Endothelial cell of umbilical vein (primary cell): ENCODE measurements around the gene ENTPD3. TPM values are rescaled to one million over a fixed set of nuclear protein-coding genes. Genes with fewer than 3 reads are reported as not detected.

Experiments used
- BruUV-seq: library from RNA; stranded (reverse); fragments of 400-500 nt; replicated peaks from 2 replicates; lab custom pipeline; 2021; lab: Mats Ljungman, UMichigan
- CTCF ChIA-PET: fragments of 300-600, 350-600 bp; sonication (Branson Sonifier 250); formaldehyde crosslinking; loops from one replicate; lab custom pipeline; 2021; ENCODE audit warnings: antibody characterized with exemption, inconsistent platforms; lab: Charles Lee
- POLR2A ChIA-PET: fragments of 300-600, 350-600 bp; sonication (Branson Sonifier 250); formaldehyde crosslinking; loops from one replicate; lab custom pipeline; 2021; ENCODE audit warnings: antibody characterized with exemption, inconsistent platforms; lab: Charles Lee
- DNase-seq: peaks from one replicate; pipeline ENCODE4 v3.0.0-alpha.2; 2011; ENCODE audit warnings: low read depth, low spot score
- FAIRE-seq: peaks from 2 replicates; lab custom pipeline; 2011; peaks lifted over from hg19 to GRCh38; lab: Jason Lieb, UNC
- H2AFZ ChIP-seq: 2 replicates; pipeline ENCODE4 v1.6.0; 2012; ENCODE audit warnings: low read depth, low read length, control low read depth, inconsistent platforms
- H3K27ac ChIP-seq: 2 replicates; pipeline ENCODE4 v1.5.1; 2011; ENCODE audit warnings: low read depth, mild to moderate bottlenecking, control low read depth, low read length, moderate library complexity; ENCODE audit not compliant: insufficient read depth
- H3K27me3 ChIP-seq, 2 experiments: 2 replicates each; pipeline versions ENCODE4 v1.6.0 to v1.6.1; 2011; ENCODE audit warnings: low read length in 2 of 2, mixed read lengths in 1 of 2; ENCODE audit not compliant: control insufficient read depth in 2 of 2, insufficient read depth in 2 of 2
- H3K36me3 ChIP-seq, 2 experiments: 2 replicates in 1 of 2; 3 replicates in 1 of 2; pipeline ENCODE4 v1.5.1; 2011; ENCODE audit warnings: low read length in 2 of 2, mild to moderate bottlenecking in 1 of 2, moderate library complexity in 1 of 2; ENCODE audit not compliant: control insufficient read depth in 2 of 2, insufficient read depth in 2 of 2; ENCODE audit errors: extremely low read depth in 1 of 2
- H3K4me1 ChIP-seq: 3 replicates; pipeline ENCODE4 v1.5.1; 2011; ENCODE audit warnings: mild to moderate bottlenecking, low read length; ENCODE audit not compliant: control insufficient read depth, insufficient read depth; ENCODE audit errors: extremely low read depth
- H3K4me2 ChIP-seq: 2 replicates; pipeline ENCODE4 v1.6.1; 2011; ENCODE audit warnings: low read length, control low read depth, mixed read lengths; ENCODE audit not compliant: insufficient read depth
- H3K4me3 ChIP-seq, 3 experiments: fragments of 200-600 bp in 1 of 3; sonication (generic), shearing (Covaris generic) in 1 of 3; replicated peaks in 1 of 3; 2 replicates each; pipeline ENCODE4 v1.5.1; 2011 to 2016; ENCODE audit warnings: control low read depth in 3 of 3, low read length in 3 of 3, mild to moderate bottlenecking in 2 of 3, inconsistent platforms in 1 of 3, low read depth in 1 of 3, moderate library complexity in 1 of 3; ENCODE audit not compliant: insufficient read depth in 1 of 3
- H3K79me2 ChIP-seq: 2 replicates; pipeline ENCODE4 v1.6.0; 2012; ENCODE audit warnings: low read length, inconsistent platforms; ENCODE audit not compliant: control insufficient read depth, insufficient read depth
- H3K9ac ChIP-seq: replicated peaks from 2 replicates; pipeline ENCODE3; 2011; ENCODE audit warnings: low read length, control low read depth; ENCODE audit not compliant: insufficient read depth; ENCODE audit errors: extremely low read depth
- H3K9me1 ChIP-seq: replicated peaks from 3 replicates; pipeline ENCODE4 v1.6.0; 2011; ENCODE audit warnings: mild to moderate bottlenecking, low read length; ENCODE audit not compliant: control insufficient read depth, insufficient read depth; ENCODE audit errors: extremely low read depth
- H3K9me3 ChIP-seq: replicated peaks from 2 replicates; pipeline ENCODE4 v1.5.1; 2012; ENCODE audit warnings: low read length, inconsistent platforms; ENCODE audit not compliant: control insufficient read depth, insufficient read depth
- H4K20me1 ChIP-seq: replicated peaks from 2 replicates; pipeline ENCODE3; 2011; ENCODE audit warnings: mild to moderate bottlenecking, low read length; ENCODE audit not compliant: control insufficient read depth, insufficient read depth; ENCODE audit errors: extremely low read depth
- CTCF ChIP-seq, 2 donors: IDR thresholded peaks; 1 replicate in 1 of 2; 2 replicates in 1 of 2; pipeline ENCODE4 v1.5.1; 2011; ENCODE audit warnings: low read length in 2 of 2, mild to moderate bottlenecking in 2 of 2, moderate library complexity in 2 of 2, control low read depth in 1 of 2, inconsistent platforms in 1 of 2, low read depth in 1 of 2; ENCODE audit not compliant: insufficient read depth in 1 of 2; ENCODE audit errors: extremely low read depth in 1 of 2
- EZH2 ChIP-seq: IDR thresholded peaks from 2 replicates; pipeline ENCODE4 v1.6.1; 2012; ENCODE audit warnings: borderline replicate concordance, low read depth, mild to moderate bottlenecking, moderate library complexity, low read length, inconsistent platforms; ENCODE audit not compliant: severe bottlenecking
- FOS ChIP-seq: IDR thresholded peaks from 2 replicates; pipeline ENCODE4 v1.6.1; 2011; ENCODE audit warnings: mild to moderate bottlenecking, low read length, moderate library complexity, borderline replicate concordance; ENCODE audit not compliant: insufficient read depth
- GATA2 ChIP-seq: IDR thresholded peaks from 2 replicates; pipeline ENCODE4 v1.7.0; 2011; ENCODE audit warnings: low read depth, mild to moderate bottlenecking, moderate library complexity, mixed read lengths, low read length; ENCODE audit not compliant: insufficient read length, insufficient read depth
- JUN ChIP-seq: IDR thresholded peaks from 2 replicates; pipeline ENCODE4 v1.6.1; 2011; ENCODE audit warnings: borderline replicate concordance, low read depth; ENCODE audit not compliant: insufficient read length, insufficient read depth
- MAX ChIP-seq: IDR thresholded peaks from 2 replicates; pipeline ENCODE4 v1.6.1; 2011; ENCODE audit not compliant: insufficient read depth, insufficient read length
- MYC ChIP-seq: IDR thresholded peaks from one replicate; pipeline ENCODE4 v1.6.1; 2011; ENCODE audit warnings: mild to moderate bottlenecking, low read depth, low read length
- POLR2A ChIP-seq: IDR thresholded peaks from 2 replicates; pipeline ENCODE4 v1.6.1; 2012; ENCODE audit warnings: low read depth, mild to moderate bottlenecking, control low read depth, low read length
- POLR2AphosphoS5 ChIP-seq: IDR thresholded peaks from 2 replicates; pipeline ENCODE4 v1.6.1; 2012; ENCODE audit warnings: low read depth, mild to moderate bottlenecking, control low read depth, low read length, moderate library complexity; ENCODE audit not compliant: insufficient read depth
- dilution Hi-C: fragments of 300-500 bp; cut with MboI; formaldehyde crosslinking; loops from one replicate; pipeline ENCODE4 v1.15.0; 2019; ENCODE audit warnings: low sequenced_read_pairs; ENCODE audit not compliant: extremely low pct_ligation_motif_present
- intact Hi-C: fragments of 100-400 bp; cut with micrococcal nuclease; formaldehyde crosslinking; loops from one replicate; pipeline ENCODE4 v1.10.0; 2022
- polyA plus RNA-seq, 4 experiments: library from polyadenylated mRNA; depleted of rRNA in 3 of 4; stranded (reverse) in 3 of 4; unstranded in 1 of 4; fragments of >200 nt; gene quantifications; 2 replicates each; pipeline versions ENCODE4 v1.2.1 to v1.2.3, GENCODE V29; 2011 to 2012; ENCODE audit warnings: missing spikeins in 1 of 4
- total RNA-seq: library from RNA; stranded (reverse); gene quantifications from 2 replicates; pipeline ENCODE4 v1.2.3, GENCODE V29; 2021

The ENTPD3 gene
- total and polyA plus RNA-seq, 2 donors (not counting 3 experiments of a cell fraction or from before 2014, with no cell fraction given) = not detected

GRCh38 chr3:40465456-40465855, 78.5 kb downstream of the ENTPD3 start:
- no peak for TF ChIP-seq POLR2A
- TF ChIP-seq GATA2 = no peak
- no peak for TF ChIP-seq EZH2
- no peak for TF ChIP-seq MYC
- TF ChIP-seq JUN = no peak
- no peak for TF ChIP-seq FOS
- no peak for TF ChIP-seq CTCF (IDR thresholded peaks at IDR 0.05; ENCODE audit: extremely low read depth in 1 of 2, insufficient read depth in 1 of 2, low read depth in 1 of 2, low read length in 2 of 2)
- TF ChIP-seq MAX = no peak
- no peak for TF ChIP-seq POLR2AphosphoS5
- no peak overlapping the region for H3K4me3 ChIP-seq
- no peak overlapping the region for H3K9ac ChIP-seq
- dilution Hi-C loops = no loop called here
- no peak overlapping the region for H3K27ac ChIP-seq
- H3K4me2 ChIP-seq = no peak overlapping the region
- no peaks in the 10 kb centered on the region for H3K79me2 ChIP-seq
- DNase-seq = no peak
- no TSS peak for BruUV-seq
- intact Hi-C loops = no loop called here
- no peak for FAIRE-seq
- ChIA-PET CTCF (interaction anchor here (0.9 kb wide), 1 partner anchor 41 kb away, joined by 3 read pairs; the partner anchor contains the start of gene ZNF620), POLR2A (interaction anchor here (1.1 kb wide), 1 partner anchor 31 kb away, joined by 3 read pairs; no protein-coding TSS in a partner anchor)
- H4K20me1 ChIP-seq = peaks cover 2% of the 10 kb centered on the region
- H3K9me1 ChIP-seq = no peaks in the 10 kb centered on the region
- no peaks in the 10 kb centered on the region for H3K4me1 ChIP-seq
- no peaks in the 10 kb centered on the region for H3K27me3 ChIP-seq
- peaks cover 14 to 27% of the 10 kb centered on the region in 2 experiments for H3K36me3 ChIP-seq
- no peaks in the 10 kb centered on the region for H3K9me3 ChIP-seq
- no peak overlapping the region for H2AFZ ChIP-seq
